A673 (cell line): ENCODE data around the gene GOSR2. TPM values are rescaled to one million over a fixed set of nuclear protein-coding genes. Genes with fewer than 3 reads are reported as not detected.

Source experiments
- BruUV-seq: library from RNA; stranded (reverse); fragments of 400-500 nt; replicated peaks from 2 replicates; lab custom pipeline; 2021; lab: Mats Ljungman, UMichigan
- CTCF ChIA-PET: fragments of 300-600 bp; sonication (Branson Sonifier 250); formaldehyde crosslinking; loops from one replicate; lab custom pipeline; 2022; ENCODE audit warnings: antibody characterized with exemption; lab: Charles Lee
- POLR2A ChIA-PET: fragments of 300-600 bp; sonication (Branson Sonifier 250); formaldehyde crosslinking; loops from one replicate; lab custom pipeline; 2022; ENCODE audit warnings: antibody characterized with exemption; ENCODE audit not compliant: low non-redundant PET; lab: Charles Lee
- DNase-seq: peaks from one replicate; pipeline ENCODE4 v3.0.0-alpha.2; 2015; ENCODE audit warnings: low spot score
- H3K27ac ChIP-seq: fragments of 200-600 bp; sonication (generic); 2 replicates; pipeline ENCODE4 v1.5.1; 2016; ENCODE audit warnings: mixed run types, low read depth, mild to moderate bottlenecking, mixed read lengths, antibody characterized with exemption, low read length; ENCODE audit not compliant: poor library complexity, severe bottlenecking
- H3K27me3 ChIP-seq: fragments of 200-600 bp; sonication (generic); replicated peaks from 2 replicates; pipeline ENCODE4 v1.6.1; 2017; ENCODE audit warnings: mixed run types, low read depth, mild to moderate bottlenecking, mixed read lengths, antibody characterized with exemption, low read length; ENCODE audit not compliant: insufficient read depth, poor library complexity
- H3K36me3 ChIP-seq: fragments of 200-600 bp; sonication (generic); 2 replicates; pipeline ENCODE4 v1.6.1; 2016; ENCODE audit warnings: mixed run types, mild to moderate bottlenecking, mixed read lengths, antibody characterized with exemption, low read length; ENCODE audit not compliant: insufficient read depth, poor library complexity, severe bottlenecking
- H3K4me1 ChIP-seq: fragments of 200-600 bp; sonication (generic); 2 replicates; pipeline ENCODE4 v1.6.1; 2017; ENCODE audit warnings: mixed run types, mild to moderate bottlenecking, mixed read lengths, antibody characterized with exemption, low read length; ENCODE audit not compliant: insufficient read depth, poor library complexity, severe bottlenecking
- H3K4me3 ChIP-seq: fragments of 200-600 bp; sonication (generic); 2 replicates; pipeline ENCODE4 v1.5.1; 2016; ENCODE audit warnings: low read depth, mixed run types, mild to moderate bottlenecking, mixed read lengths, low read length; ENCODE audit not compliant: poor library complexity, severe bottlenecking
- H3K9me3 ChIP-seq: fragments of 200-600 bp; sonication (generic); 2 replicates; pipeline ENCODE4 v1.6.1; 2016; ENCODE audit warnings: mixed run types, low read depth, mild to moderate bottlenecking, mixed read lengths, antibody characterized with exemption, low read length; ENCODE audit not compliant: poor library complexity, severe bottlenecking
- CTCF ChIP-seq: fragments of 300-800, 200-600 bp; sonication (generic); conservative IDR thresholded peaks from 2 replicates; pipeline ENCODE4 v1.5.1; 2017; ENCODE audit warnings: low read depth, mild to moderate bottlenecking, antibody characterized with exemption, low read length, moderate library complexity, mixed read lengths
- EZH2 ChIP-seq: fragments of 200-600 bp; sonication (generic); IDR thresholded peaks from 2 replicates; pipeline ENCODE4 v1.6.1; 2017; ENCODE audit warnings: borderline replicate concordance, low read depth, mild to moderate bottlenecking, mixed read lengths, antibody characterized with exemption, low read length; ENCODE audit not compliant: poor library complexity, severe bottlenecking
- intact Hi-C: fragments of 100-400 bp; cut with micrococcal nuclease; formaldehyde crosslinking; loops from one replicate; pipeline ENCODE4 v1.10.0; 2022; ENCODE audit not compliant: unreplicated experiment
- total RNA-seq: library from RNA; stranded (reverse); gene quantifications from 2 replicates; pipeline ENCODE4 v1.2.3, GENCODE V29; 2021

GOSR2 gene
- total RNA-seq, 1 experiment from 2014 or later: 34.5 TPM

GRCh38 chr17:46960152-46960551 is 37.2 kb downstream of the GOSR2 start:
- Histone ChIP-seq H3K4me1 (no peaks in the 10 kb centered on the region), H3K27ac (no peak overlapping the region), H3K36me3 (no peaks in the 10 kb centered on the region), H3K27me3 (peaks cover 14% of the 10 kb centered on the region), H3K9me3 (no peaks in the 10 kb centered on the region), H3K4me3 (no peak overlapping the region)
- TF ChIP-seq CTCF: no peak
- no peak for TF ChIP-seq EZH2
- BruUV-seq: no TSS peak
- intact Hi-C loops: no loop called here
- no peak for DNase-seq
- ChIA-PET POLR2A (no interaction called here), CTCF (no interaction called here)

- CTCF ChIA-PET: no interaction called here
- DNase-seq: no peak
- POLR2A ChIA-PET: no interaction called here
- Histone ChIP-seq H3K4me3 (no peak overlapping the region), H3K27me3 (peaks cover 19% of the 10 kb centered on the region), H3K27ac (no peak overlapping the region), H3K4me1 (no peaks in the 10 kb centered on the region), H3K36me3 (no peaks in the 10 kb centered on the region), H3K9me3 (no peaks in the 10 kb centered on the region)
- intact Hi-C loops: no loop called here
- no peak for TF ChIP-seq EZH2
- no peak for TF ChIP-seq CTCF
- BruUV-seq: no TSS peak
Observed at GRCh38 chr17:46962374-46962790, 39.4 kb downstream of the GOSR2 start.

GRCh38 chr17:46963571-46963970 is 40.6 kb downstream of the GOSR2 start:
- intact Hi-C loops: no loop called here
- H3K27me3 ChIP-seq: peaks cover 17% of the 10 kb centered on the region
- no peak for TF ChIP-seq EZH2
- TF ChIP-seq CTCF: no peak
- no peaks in the 10 kb centered on the region for H3K4me1 ChIP-seq
- no peaks in the 10 kb centered on the region for H3K36me3 ChIP-seq
- H3K4me3 ChIP-seq: no peak overlapping the region
- BruUV-seq: no TSS peak
- H3K9me3 ChIP-seq: no peaks in the 10 kb centered on the region
- ChIA-PET CTCF (no interaction called here), POLR2A (no interaction called here)
- no peak for DNase-seq
- no peak overlapping the region for H3K27ac ChIP-seq
